Loucy (cell line): ENCODE measurements around the gene KDM4C.

ENCODE experiments used
- H2AFZ ChIP-seq: fragments of 200-600 bp; sonication (generic); 2 replicates; pipeline ENCODE4 v1.6.0; 2016; ENCODE audit warnings: antibody characterized with exemption, mild to moderate bottlenecking, low read length, moderate library complexity
- H3F3A ChIP-seq: fragments of 200-600 bp; 2 replicates; pipeline ENCODE4 v1.6.0; 2016; ENCODE audit warnings: antibody characterized with exemption, low read depth, mild to moderate bottlenecking
- H3K27me3 ChIP-seq: fragments of 200-600 bp; sonication (generic); 2 replicates; pipeline ENCODE4 v1.6.1; 2014; ENCODE audit warnings: low read length, mild to moderate bottlenecking; ENCODE audit not compliant: insufficient read depth, poor library complexity, severe bottlenecking
- H3K36me3 ChIP-seq: fragments of 200-600 bp; sonication (generic); 2 replicates; pipeline ENCODE4 v1.6.1; 2016; ENCODE audit warnings: low read length; ENCODE audit not compliant: insufficient read depth
- H3K4me1 ChIP-seq: fragments of 200-600 bp; sonication (generic); 2 replicates; pipeline ENCODE4 v1.5.1; 2014; ENCODE audit warnings: low read length, mild to moderate bottlenecking; ENCODE audit not compliant: insufficient read depth, poor library complexity, severe bottlenecking
- H3K4me2 ChIP-seq: fragments of 200-600 bp; sonication (generic); 2 replicates; pipeline ENCODE4 v1.6.0; 2014; ENCODE audit warnings: antibody characterized with exemption, low read length, low read depth, mild to moderate bottlenecking; ENCODE audit not compliant: poor library complexity, severe bottlenecking
- H3K4me3 ChIP-seq: fragments of 200-600 bp; sonication (generic); 2 replicates; pipeline ENCODE4 v1.5.1; 2014; ENCODE audit warnings: low read length, mild to moderate bottlenecking, mixed read lengths; ENCODE audit not compliant: poor library complexity, severe bottlenecking
- H3K79me2 ChIP-seq: fragments of 200-600 bp; sonication (generic); 2 replicates; pipeline ENCODE4 v1.6.1; 2014; ENCODE audit warnings: low read length; ENCODE audit not compliant: insufficient read depth
- H3K9ac ChIP-seq: fragments of 200-600 bp; sonication (generic); 2 replicates; pipeline ENCODE4 v1.6.0; 2014; ENCODE audit warnings: mild to moderate bottlenecking, low read depth, low read length, moderate library complexity; ENCODE audit not compliant: poor library complexity, severe bottlenecking
- H3K9me2 ChIP-seq: fragments of 200-600 bp; sonication (generic); replicated peaks from 2 replicates; pipeline ENCODE4 v1.6.1; 2016; ENCODE audit warnings: low read depth, low read length, mixed read lengths
- H3K9me3 ChIP-seq: fragments of 200-600 bp; sonication (generic); 2 replicates; pipeline ENCODE4 v1.6.1; 2014; ENCODE audit warnings: mild to moderate bottlenecking, antibody characterized with exemption, low read length, low read depth; ENCODE audit not compliant: insufficient read depth
- H4K20me1 ChIP-seq: fragments of 200-600 bp; sonication (generic); 2 replicates; pipeline ENCODE4 v1.6.0; 2014; ENCODE audit warnings: antibody characterized with exemption, low read length, mild to moderate bottlenecking; ENCODE audit not compliant: insufficient read depth, poor library complexity, severe bottlenecking
- CTCF ChIP-seq: fragments of 200-600 bp; sonication (generic); conservative IDR thresholded peaks from 2 replicates; pipeline ENCODE4 v1.5.1; 2014; ENCODE audit warnings: mild to moderate bottlenecking, antibody characterized with exemption, low read length
- EZH2phosphoT487 ChIP-seq: fragments of 200-600 bp; IDR thresholded peaks from 2 replicates; pipeline ENCODE4 v1.6.1; 2018; ENCODE audit warnings: antibody characterized with exemption, mild to moderate bottlenecking, moderate library complexity, borderline replicate concordance

The KDM4C gene

GRCh38 chr9:7045361-7045760 lies 287.6 kb downstream of the KDM4C start:
- Histone ChIP-seq H3K4me2 (no peak overlapping the region), H3K9me2 (no peaks in the 10 kb centered on the region), H3K9me3 (no peaks in the 10 kb centered on the region), H4K20me1 (no peaks in the 10 kb centered on the region), H3F3A (no peaks in the 10 kb centered on the region), H3K79me2 (no peaks in the 10 kb centered on the region), H2AFZ (no peak overlapping the region), H3K9ac (no peak overlapping the region), H3K4me3 (no peak overlapping the region), H3K36me3 (peaks cover 22% of the 10 kb centered on the region; the same call in 1 of the 2 replicates), H3K4me1 (no peaks in the 10 kb centered on the region), H3K27me3 (no peaks in the 10 kb centered on the region)
- no peak for TF ChIP-seq CTCF
- TF ChIP-seq EZH2phosphoT487 = no peak

GRCh38 chr9:7051711-7052110 lies 293.9 kb downstream of the KDM4C start:
- H4K20me1 ChIP-seq = no peaks in the 10 kb centered on the region
- no peak overlapping the region for H2AFZ ChIP-seq
- peaks cover 25% of the 10 kb centered on the region; the same call in 1 of the 2 replicates for H3K36me3 ChIP-seq
- no peaks in the 10 kb centered on the region for H3K27me3 ChIP-seq
- H3K4me1 ChIP-seq = peaks cover 11% of the 10 kb centered on the region
- H3K4me2 ChIP-seq = no peak overlapping the region
- no peak overlapping the region for H3K9ac ChIP-seq
- H3K9me3 ChIP-seq = no peaks in the 10 kb centered on the region
- no peaks in the 10 kb centered on the region for H3K79me2 ChIP-seq
- H3K4me3 ChIP-seq = no peak overlapping the region
- no peaks in the 10 kb centered on the region for H3F3A ChIP-seq
- H3K9me2 ChIP-seq = no peaks in the 10 kb centered on the region
- TF ChIP-seq CTCF (no peak), EZH2phosphoT487 (no peak)

GRCh38 chr9:7053903-7054302 lies 296.1 kb downstream of the KDM4C start:
- Histone ChIP-seq H3K4me2 (no peak overlapping the region), H3K4me1 (peaks cover 11% of the 10 kb centered on the region), H3K9me2 (no peaks in the 10 kb centered on the region), H3F3A (no peaks in the 10 kb centered on the region), H3K27me3 (no peaks in the 10 kb centered on the region), H3K9ac (no peak overlapping the region), H3K36me3 (peaks cover 14% of the 10 kb centered on the region; the same call in 1 of the 2 replicates), H2AFZ (no peak overlapping the region), H3K79me2 (no peaks in the 10 kb centered on the region), H3K4me3 (no peak overlapping the region), H3K9me3 (no peaks in the 10 kb centered on the region), H4K20me1 (no peaks in the 10 kb centered on the region)
- TF ChIP-seq CTCF (no peak), EZH2phosphoT487 (no peak)
